Stomach smooth muscle (tissue), 2 donors: ENCODE results near the gene CDK17.
A peak's percentile ranks its signal among the peaks of the same experiment; 100 is the strongest.

ENCODE experiments used
- H3K27ac ChIP-seq: one replicate; pipeline ENCODE4 v1.7.0; 2013; ENCODE audit warnings: mild to moderate bottlenecking, low read length, inconsistent platforms
- H3K27me3 ChIP-seq, 2 donors: one replicate each; pipeline ENCODE4 v1.7.0; 2013; ENCODE audit warnings: low read length in 2 of 2; ENCODE audit not compliant: insufficient read depth in 2 of 2, control insufficient read depth in 1 of 2
- H3K36me3 ChIP-seq, 2 donors: one replicate each; pipeline ENCODE4 v1.7.0; 2013; ENCODE audit warnings: low read length in 2 of 2; ENCODE audit not compliant: control insufficient read depth in 2 of 2, insufficient read depth in 2 of 2
- H3K4me1 ChIP-seq: one replicate; pipeline ENCODE4 v1.7.0; 2013; ENCODE audit warnings: low read length; ENCODE audit not compliant: control insufficient read depth, insufficient read depth
- H3K4me3 ChIP-seq, 2 donors: one replicate each; pipeline ENCODE4 v1.7.0; 2013; ENCODE audit warnings: low read length in 2 of 2
- H3K9ac ChIP-seq, 2 donors: one replicate each; pipeline ENCODE4 v1.7.0; 2013; ENCODE audit warnings: low read length in 2 of 2, mild to moderate bottlenecking in 1 of 2
- H3K9me3 ChIP-seq, 2 donors: one replicate each; pipeline ENCODE4 v1.7.0; 2013; ENCODE audit warnings: low read length in 2 of 2; ENCODE audit not compliant: control insufficient read depth in 2 of 2
- donor health status: healthy.
- donor health status: Pancreatic carcinoma.

The CDK17 gene

DNA sequence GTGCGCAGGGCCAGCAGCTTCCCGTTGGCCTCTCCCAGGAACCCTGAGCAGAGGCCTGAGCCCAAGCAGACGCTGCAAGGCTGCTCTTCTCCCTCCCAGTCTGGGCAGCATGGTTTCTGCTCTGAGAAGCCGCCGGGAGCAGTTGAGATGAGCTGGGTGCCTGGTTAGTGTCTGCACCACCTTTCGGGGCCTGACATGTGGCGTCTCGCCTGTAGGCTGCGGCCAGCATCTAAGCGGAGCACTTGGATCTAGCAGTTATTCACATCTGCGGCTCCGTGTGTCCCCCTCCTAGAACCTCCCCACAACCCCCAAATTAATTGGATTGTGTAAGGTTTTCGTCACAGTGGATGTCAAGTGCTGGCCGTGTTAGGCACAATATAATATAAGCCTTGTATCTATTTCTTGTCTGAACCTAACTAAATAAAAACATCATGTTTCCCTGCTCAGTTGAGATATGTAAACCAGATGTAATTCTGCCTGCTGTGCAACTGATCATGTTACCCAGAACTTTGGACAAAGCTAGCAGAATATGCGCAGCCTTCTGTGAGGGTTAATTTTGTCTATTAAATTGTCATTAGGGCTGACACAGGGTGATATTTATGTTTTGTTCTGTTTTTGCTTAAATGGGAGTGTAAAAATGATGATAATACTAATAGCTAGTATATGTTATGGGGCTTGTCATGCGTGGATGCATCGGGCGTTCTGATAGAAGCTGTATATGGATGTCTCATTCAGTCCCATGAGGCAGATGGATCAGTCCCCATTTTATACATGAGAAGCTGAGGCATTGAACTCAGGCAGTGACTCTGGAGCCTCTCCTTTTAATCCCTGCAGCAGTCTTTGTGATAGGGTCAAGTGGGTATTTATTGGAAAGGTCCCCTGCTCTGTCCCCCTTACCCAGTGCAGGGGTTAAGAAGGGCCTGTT, 160.3 kb downstream of the CDK17 start:
- H3K27me3 ChIP-seq = no peaks in the 10 kb centered on the region
- H3K27ac ChIP-seq = peak overlapping the region; percentile 99
- peak overlapping the region; percentile 64 to 73 for H3K9ac ChIP-seq
- H3K4me3 ChIP-seq = peak overlapping the region; percentile 38 to 54
- no peaks in the 10 kb centered on the region for H3K36me3 ChIP-seq
- H3K4me1 ChIP-seq = peaks cover 80% of the 10 kb centered on the region
- no peaks in the 10 kb centered on the region for H3K9me3 ChIP-seq

GRCh38 chr12:96238336-96239047, 161.7 kb downstream of the CDK17 start:
- no peaks in the 10 kb centered on the region for H3K9me3 ChIP-seq
- peak overlapping the region; percentile 99 for H3K27ac ChIP-seq
- H3K36me3 ChIP-seq = no peaks in the 10 kb centered on the region
- H3K4me1 ChIP-seq = peaks cover 94% of the 10 kb centered on the region
- no peaks in the 10 kb centered on the region for H3K27me3 ChIP-seq
- H3K4me3 ChIP-seq = no peak overlapping the region
- H3K9ac ChIP-seq = peak overlapping the region; percentile 62 to 72

DNA sequence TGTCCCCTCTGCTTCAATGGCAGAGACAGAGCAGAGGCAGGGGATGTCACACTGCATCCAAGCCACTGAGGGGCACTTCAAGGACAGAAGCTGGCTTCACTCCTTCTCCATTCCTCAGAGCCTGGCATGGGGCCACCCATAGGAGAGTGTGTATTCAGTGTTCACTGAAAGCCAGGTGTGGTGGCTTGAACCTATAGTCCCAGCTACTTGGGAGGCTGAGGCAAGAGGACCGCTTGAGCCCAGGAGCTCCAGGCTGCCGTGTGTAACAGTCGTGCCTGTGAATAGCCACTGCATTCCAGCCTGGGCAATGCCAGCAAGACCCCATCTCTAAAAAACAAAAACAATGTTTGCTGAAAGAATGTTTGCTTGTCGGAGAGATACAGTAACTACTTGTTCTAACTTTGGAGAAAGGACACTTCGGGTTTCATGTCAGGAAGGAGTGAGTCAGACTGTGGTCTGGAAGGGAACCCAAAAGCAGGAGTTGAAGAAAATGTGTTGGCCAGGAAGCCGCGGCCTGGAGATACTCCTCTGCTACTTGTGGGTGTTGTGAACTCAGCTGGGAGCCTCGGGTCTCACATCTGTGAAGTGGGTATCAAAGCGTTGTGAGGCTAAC, 162.7 kb downstream of the CDK17 start:
- no peaks in the 10 kb centered on the region for H3K9me3 ChIP-seq
- H3K27ac ChIP-seq = peak overlapping the region; percentile 99
- H3K36me3 ChIP-seq = no peaks in the 10 kb centered on the region
- H3K27me3 ChIP-seq = no peaks in the 10 kb centered on the region
- peak overlapping the region; percentile 5 to 35 for H3K4me3 ChIP-seq
- peaks cover 96% of the 10 kb centered on the region for H3K4me1 ChIP-seq
- peak overlapping the region; percentile 62 to 72 for H3K9ac ChIP-seq

DNA sequence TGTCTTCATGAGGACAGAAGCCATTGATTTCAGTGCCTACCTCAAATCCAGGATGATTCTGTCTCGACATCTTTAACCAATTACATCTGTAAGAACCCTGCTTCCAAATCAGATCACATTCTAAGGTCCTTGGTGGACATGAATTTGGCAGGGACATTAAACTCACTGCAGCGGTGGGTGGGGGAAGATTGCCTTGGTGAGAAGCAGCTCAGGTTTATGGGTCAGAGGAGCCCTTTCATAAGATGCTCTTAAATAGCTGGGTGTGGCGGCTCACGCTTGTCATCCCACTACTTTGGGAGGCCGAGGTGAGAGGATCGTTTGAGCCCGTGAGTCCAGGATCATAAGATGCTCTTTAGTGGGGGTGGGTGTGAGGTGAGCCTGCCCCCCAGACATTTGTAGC, 163.2 kb downstream of the CDK17 start:
- Histone ChIP-seq H3K9ac (peak overlapping the region; percentile 62 to 72), H3K4me1 (peaks cover 91% of the 10 kb centered on the region), H3K27me3 (no peaks in the 10 kb centered on the region), H3K36me3 (no peaks in the 10 kb centered on the region), H3K27ac (peak overlapping the region; percentile 99), H3K9me3 (no peaks in the 10 kb centered on the region), H3K4me3 (peak overlapping the region in 1 of 2 donors; percentile 35)

DNA sequence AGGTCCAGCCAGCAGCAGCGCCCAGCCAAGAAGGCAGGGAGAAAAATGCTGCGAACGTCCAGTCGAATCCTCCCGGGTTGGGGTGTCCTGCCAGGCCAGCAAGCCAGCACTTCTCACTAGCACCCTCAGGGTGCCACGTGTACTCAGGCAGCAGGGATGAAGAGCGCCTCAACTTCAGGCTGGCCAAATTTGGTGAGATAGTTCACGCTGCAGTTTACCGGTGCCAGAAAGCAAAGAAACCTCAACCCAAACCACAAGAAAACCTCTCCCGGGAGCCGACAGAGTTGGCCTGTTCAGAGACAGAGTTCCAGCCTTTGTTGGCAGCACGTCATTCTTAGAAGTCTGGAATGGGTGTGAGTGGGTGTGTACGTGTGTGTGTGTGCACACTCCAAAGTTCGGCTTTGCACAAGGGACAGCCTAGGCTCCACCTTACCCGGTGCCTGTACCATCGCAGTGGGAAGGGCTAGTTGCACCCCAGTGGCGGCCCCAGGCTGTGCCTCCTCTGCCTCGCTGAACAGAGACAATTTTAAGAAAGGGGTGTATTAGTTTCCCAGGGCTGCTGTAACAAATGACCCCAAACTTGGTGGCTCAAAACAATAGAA, 163.9 kb downstream of the CDK17 start:
- H3K36me3 ChIP-seq = no peaks in the 10 kb centered on the region
- no peaks in the 10 kb centered on the region for H3K9me3 ChIP-seq
- H3K27me3 ChIP-seq = no peaks in the 10 kb centered on the region
- H3K9ac ChIP-seq = peak overlapping the region; percentile 47 to 62
- peaks cover 88% of the 10 kb centered on the region for H3K4me1 ChIP-seq
- H3K27ac ChIP-seq = peak overlapping the region; percentile 99
- peak overlapping the region in 1 of 2 donors; percentile 15 for H3K4me3 ChIP-seq

- peak overlapping the region; percentile 99 for H3K27ac ChIP-seq
Measured at GRCh38 chr12:96235484-96235826, 164.8 kb downstream of the CDK17 start.

GRCh38 chr12:96234591-96235483, 165.4 kb downstream of the CDK17 start:
- H3K9ac ChIP-seq = peak overlapping the region; percentile 47 to 60
- H3K27ac ChIP-seq = peak overlapping the region; percentile 99

More at GRCh38 chr12:96235484-96235826, 164.8 kb downstream of the CDK17 start:
- peak overlapping the region; percentile 13 to 47 for H3K9ac ChIP-seq
- no peaks in the 10 kb centered on the region for H3K9me3 ChIP-seq
- no peaks in the 10 kb centered on the region for H3K27me3 ChIP-seq
- peaks cover 81% of the 10 kb centered on the region for H3K4me1 ChIP-seq
- H3K36me3 ChIP-seq = no peaks in the 10 kb centered on the region
- H3K4me3 ChIP-seq = no peak overlapping the region

DNA sequence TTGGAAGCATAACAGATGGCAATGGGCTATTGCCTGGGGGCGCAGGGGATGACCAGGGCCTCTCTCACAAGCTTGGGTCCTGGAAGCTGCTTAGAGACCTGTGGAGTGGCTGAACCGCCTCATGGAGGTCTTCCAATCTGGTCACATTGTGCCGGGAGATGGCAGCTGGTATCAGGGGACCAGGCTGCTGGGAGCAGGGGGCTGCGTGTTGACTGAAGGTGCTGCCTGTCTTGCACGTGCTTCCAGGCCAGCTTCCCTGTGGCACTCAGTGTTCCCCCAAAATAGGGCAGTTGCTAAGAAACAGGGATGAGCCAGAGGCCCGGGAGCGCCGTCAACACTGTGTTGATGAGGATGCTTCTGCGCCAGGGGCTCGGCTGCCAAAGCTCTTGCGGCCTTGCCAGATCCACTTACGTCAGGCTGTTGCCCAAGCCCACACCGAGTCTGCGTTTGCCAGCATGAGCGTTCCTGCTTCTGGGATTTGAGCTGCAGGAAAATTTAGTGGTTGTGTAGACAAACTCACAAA, 166.2 kb downstream of the CDK17 start:
- Histone ChIP-seq H3K27ac (peak overlapping the region; percentile 99), H3K27me3 (no peaks in the 10 kb centered on the region), H3K9me3 (no peaks in the 10 kb centered on the region), H3K4me1 (peaks cover 67% of the 10 kb centered on the region), H3K9ac (peak overlapping the region; percentile 49 to 68), H3K36me3 (no peaks in the 10 kb centered on the region), H3K4me3 (peak overlapping the region in 1 of 2 donors; percentile 58)

More at GRCh38 chr12:96234591-96235483, 165.4 kb downstream of the CDK17 start:
- H3K27me3 ChIP-seq = no peaks in the 10 kb centered on the region
- peak overlapping the region; percentile 12 to 58 for H3K4me3 ChIP-seq
- H3K4me1 ChIP-seq = peaks cover 75% of the 10 kb centered on the region
- no peaks in the 10 kb centered on the region for H3K36me3 ChIP-seq
- H3K9me3 ChIP-seq = no peaks in the 10 kb centered on the region

DNA sequence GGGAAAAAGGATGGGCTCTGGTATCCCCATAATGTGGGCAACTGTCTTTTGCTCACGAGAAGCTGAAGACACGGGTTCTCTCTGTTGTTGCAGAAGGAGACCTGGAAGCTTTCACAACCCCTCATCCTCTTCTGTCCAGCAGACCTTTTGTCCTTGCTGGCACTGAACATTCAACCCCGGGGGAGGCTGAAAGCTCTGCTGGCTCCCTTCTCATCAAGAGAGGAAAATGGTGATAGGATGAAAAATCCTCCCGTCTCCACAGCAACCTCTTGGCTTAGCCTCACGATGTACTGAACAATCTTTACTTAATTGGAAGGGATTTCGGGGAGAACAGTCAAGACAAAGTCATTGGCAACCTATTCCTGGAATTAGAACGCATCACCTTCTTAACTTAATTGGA, 167.1 kb downstream of the CDK17 start:
- H3K36me3 ChIP-seq = peaks cover 0 to 2% of the 10 kb centered on the region in 2 donors
- no peaks in the 10 kb centered on the region for H3K9me3 ChIP-seq
- H3K27me3 ChIP-seq = no peaks in the 10 kb centered on the region
- no peak overlapping the region for H3K4me3 ChIP-seq
- H3K9ac ChIP-seq = peak overlapping the region in 1 of 2 donors; percentile 49
- H3K27ac ChIP-seq = peak overlapping the region; percentile 99
- peaks cover 59% of the 10 kb centered on the region for H3K4me1 ChIP-seq
